Naive thymus-derived CD4-positive, alpha-beta T cell (primary cell): ENCODE results near the gene RCOR3. TPM values are rescaled to one million over a fixed set of nuclear protein-coding genes. Genes with fewer than 3 reads are reported as not detected.

Experiments
- ATAC-seq: fragments of 150-1000 bp; cut with Tn5 transposase; 2 replicates; pipeline ENCODE4 v1.10.0; 2021; ENCODE audit warnings: mild to moderate bottlenecking, moderate library complexity
- CTCF ChIA-PET: fragments of 350-600 bp; sonication (Branson Sonifier 250); formaldehyde crosslinking; loops from one replicate; lab custom pipeline; 2021; ENCODE audit warnings: antibody characterized with exemption; lab: Charles Lee
- POLR2A ChIA-PET: fragments of 350-600 bp; sonication (Branson Sonifier 250); formaldehyde crosslinking; loops from one replicate; lab custom pipeline; 2021; ENCODE audit warnings: antibody characterized with exemption, inconsistent platforms; lab: Charles Lee
- DNase-seq, 9 donors: peaks; one replicate each; pipeline versions ENCODE4 v3.0.0 to v3.0.0-alpha.2; 2020 to 2022; ENCODE audit warnings: mixed read lengths in 1 of 9
- H3K27ac ChIP-seq: one replicate; pipeline ENCODE4 v1.7.0; 2013; ENCODE audit warnings: mild to moderate bottlenecking, low read depth, low read length, moderate library complexity
- H3K27me3 ChIP-seq, 2 donors: one replicate each; pipeline ENCODE4 v1.7.0; 2013; ENCODE audit warnings: low read length in 2 of 2, mild to moderate bottlenecking in 2 of 2, moderate library complexity in 2 of 2; ENCODE audit not compliant: control insufficient read depth in 2 of 2, insufficient read depth in 2 of 2
- H3K36me3 ChIP-seq, 3 experiments: 1 replicate in 2 of 3; 2 replicates in 1 of 3; pipeline ENCODE4 v1.7.0; 2013; ENCODE audit warnings: low read length in 3 of 3, mild to moderate bottlenecking in 3 of 3, moderate library complexity in 1 of 3; ENCODE audit not compliant: insufficient read depth in 3 of 3, control insufficient read depth in 2 of 3
- H3K4me1 ChIP-seq, 2 donors: one replicate each; pipeline ENCODE4 v1.7.0; 2013; ENCODE audit warnings: low read length in 2 of 2, mild to moderate bottlenecking in 2 of 2, moderate library complexity in 1 of 2; ENCODE audit not compliant: control insufficient read depth in 2 of 2, insufficient read depth in 2 of 2
- H3K4me3 ChIP-seq: 2 replicates; pipeline ENCODE4 v1.7.0; 2013; ENCODE audit warnings: mild to moderate bottlenecking, low read length
- H3K9me3 ChIP-seq, 3 experiments: 1 replicate in 2 of 3; 2 replicates in 1 of 3; pipeline ENCODE4 v1.7.0; 2013; ENCODE audit warnings: low read length in 3 of 3; ENCODE audit not compliant: control insufficient read depth in 2 of 3
- H3K27ac Mint-ChIP-seq, 9 donors: one replicate each; pipeline ENCODE4 v1.8.0; 2020 to 2022; ENCODE audit warnings: mixed read lengths in 9 of 9, mild to moderate bottlenecking in 8 of 9, moderate library complexity in 5 of 9, inconsistent platforms in 2 of 9
- H3K27me3 Mint-ChIP-seq, 5 donors: one replicate each; pipeline ENCODE4 v1.8.0; 2021 to 2022; ENCODE audit warnings: mixed read lengths in 5 of 5, mild to moderate bottlenecking in 1 of 5
- H3K36me3 Mint-ChIP-seq, 5 donors: one replicate each; pipeline ENCODE4 v1.8.0; 2020 to 2022; ENCODE audit warnings: mixed read lengths in 5 of 5, mild to moderate bottlenecking in 3 of 5, inconsistent platforms in 1 of 5
- H3K4me1 Mint-ChIP-seq, 7 donors: one replicate each; pipeline ENCODE4 v1.8.0; 2020 to 2022; ENCODE audit warnings: mixed read lengths in 7 of 7, mild to moderate bottlenecking in 3 of 7, inconsistent platforms in 1 of 7
- H3K4me3 Mint-ChIP-seq, 10 donors: one replicate each; pipeline ENCODE4 v1.8.0; 2020 to 2022; ENCODE audit warnings: mild to moderate bottlenecking in 10 of 10, mixed read lengths in 10 of 10, moderate library complexity in 6 of 10, inconsistent platforms in 2 of 10
- H3K9me3 Mint-ChIP-seq, 11 donors: one replicate each; pipeline ENCODE4 v1.8.0; 2020 to 2022; ENCODE audit warnings: mixed read lengths in 11 of 11, mild to moderate bottlenecking in 4 of 11, inconsistent platforms in 1 of 11, moderate library complexity in 1 of 11
- intact Hi-C, 2 donors: fragments of 100-400 bp; cut with micrococcal nuclease; formaldehyde crosslinking; loops; one replicate each; pipeline ENCODE4 v1.15.1; 2023
- polyA plus RNA-seq, 2 donors: library from polyadenylated mRNA; unstranded; fragments of 300-500 nt; fragmentation: Illumina TruSeq; gene quantifications; one replicate each; pipeline ENCODE4 v1.2.3, GENCODE V29; 2021
- total RNA-seq, 6 experiments: library from RNA in 5 of 6; stranded (reverse) in 5 of 6; gene quantifications; 1 replicate in 5 of 6; 2 replicates in 1 of 6; pipeline ENCODE4 v1.2.3 and lab custom pipeline; 2021 to 2026

The RCOR3 gene
- total and polyA plus RNA-seq, 7 experiments from 2014 or later, result 26.8 to 98.0 (median 68.0) TPM

DNA sequence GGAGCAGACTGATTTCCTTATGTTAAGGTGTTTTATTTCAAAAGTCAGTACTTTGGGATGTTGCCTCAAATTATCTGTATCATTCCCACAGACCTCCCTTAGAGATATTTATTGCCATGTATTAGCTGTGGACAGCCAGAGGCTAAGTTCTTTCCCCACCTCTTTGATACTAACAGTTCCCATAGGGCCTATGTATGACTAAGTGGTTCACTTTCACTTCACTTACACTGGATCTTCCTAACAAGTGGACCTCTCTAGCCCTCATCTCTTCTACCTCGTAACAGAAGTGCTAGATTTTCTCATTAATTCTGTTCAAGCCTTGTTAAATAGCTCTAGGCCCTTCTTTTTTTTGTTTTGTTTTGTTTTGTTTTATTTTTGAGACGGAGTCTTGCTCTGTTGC, 73.7 kb downstream of the RCOR3 start:
- Mint-ChIP-seq H3K27ac (peak overlapping the region; percentile 20 to 97 (median 80)), H3K36me3 (peaks cover 0 to 26% (median 9%) of the 10 kb centered on the region in 5 donors), H3K4me3 (peak overlapping the region in 6 of 10 donors; percentile 8 to 42 (median 16)), H3K4me1 (peaks cover 87 to 97% (median 93%) of the 10 kb centered on the region in 7 donors), H3K27me3 (no peaks in the 10 kb centered on the region), H3K9me3 (no peaks in the 10 kb centered on the region)
- ChIA-PET CTCF (interaction anchor here (1.0 to 1.8 kb wide), 2 partner anchors 9 to 25 kb away, joined by 3 to 9 read pairs; no protein-coding TSS in a partner anchor), POLR2A (no interaction called here)
- H3K4me1 ChIP-seq, result peaks cover 73 to 76% of the 10 kb centered on the region in 2 donors
- no peaks in the 10 kb centered on the region for H3K36me3 ChIP-seq
- no peak for DNase-seq
- H3K27ac ChIP-seq, result peak overlapping the region; percentile 27
- ATAC-seq, result no peak
- no peak overlapping the region for H3K4me3 ChIP-seq
- H3K9me3 ChIP-seq, result no peaks in the 10 kb centered on the region
- intact Hi-C loops, result no loop called here
- no peaks in the 10 kb centered on the region for H3K27me3 ChIP-seq

DNA sequence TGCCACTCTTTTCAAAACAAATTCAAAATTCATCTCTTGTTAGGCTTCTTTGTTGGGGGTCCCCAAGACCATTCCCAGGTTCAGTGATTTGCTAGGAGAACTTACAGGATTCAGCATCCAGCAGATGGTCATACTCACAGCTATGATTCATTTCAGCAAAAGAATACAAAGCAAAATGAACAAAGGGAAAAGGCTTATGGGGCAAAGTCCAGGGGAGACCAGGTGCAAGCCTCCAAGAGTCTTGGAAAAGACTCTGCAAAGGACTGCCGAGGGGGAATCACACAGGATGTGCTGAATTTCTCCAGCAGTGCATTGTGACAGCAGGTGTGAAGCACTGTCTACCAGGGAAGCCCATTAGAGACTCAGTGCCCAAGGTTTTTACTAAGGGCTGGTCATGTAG, 74.7 kb downstream of the RCOR3 start:
- H3K27me3 ChIP-seq, result no peaks in the 10 kb centered on the region
- peaks cover 78 to 80% of the 10 kb centered on the region in 2 donors for H3K4me1 ChIP-seq
- Mint-ChIP-seq H3K36me3 (peaks cover 0 to 21% (median 9%) of the 10 kb centered on the region in 5 donors), H3K27me3 (no peaks in the 10 kb centered on the region), H3K9me3 (no peaks in the 10 kb centered on the region), H3K4me1 (peaks cover 78 to 97% (median 90%) of the 10 kb centered on the region in 7 donors), H3K4me3 (peak overlapping the region in 2 of 10 donors; percentile 3 to 22), H3K27ac (peak overlapping the region; percentile 41 to 97 (median 84))
- DNase-seq (no peak), ATAC-seq (no peak)
- peak overlapping the region; percentile 27 for H3K27ac ChIP-seq
- no peak overlapping the region for H3K4me3 ChIP-seq
- no peaks in the 10 kb centered on the region for H3K9me3 ChIP-seq
- intact Hi-C loops, result loop anchor here in 1 of 2 donors (2.0 kb wide), 1 partner anchor 17 kb away; no protein-coding TSS in a partner anchor
- ChIA-PET POLR2A (interaction anchor here (1.1 kb wide), 1 partner anchor 10 kb away, joined by 4 read pairs; no protein-coding TSS in a partner anchor), CTCF (no interaction called here)
- no peaks in the 10 kb centered on the region for H3K36me3 ChIP-seq

DNA sequence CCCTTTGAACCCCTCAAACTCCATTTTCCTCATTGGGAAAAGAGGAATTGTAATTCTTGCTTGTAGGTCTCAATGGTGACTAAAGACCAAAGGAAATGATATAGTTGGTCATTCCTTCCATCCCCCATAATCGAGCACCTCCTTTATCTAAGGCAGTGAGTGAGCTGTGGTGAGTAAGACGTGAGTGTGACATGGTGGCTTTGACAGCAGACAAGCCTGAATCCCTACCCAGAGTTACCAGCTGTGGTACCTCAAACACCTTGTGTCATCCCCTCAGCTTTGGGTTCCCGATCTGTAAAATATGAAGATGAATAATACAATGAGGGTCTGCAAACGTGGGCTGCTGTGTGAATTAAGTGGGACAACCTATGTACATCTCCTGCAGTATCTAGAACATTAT, 75.8 kb downstream of the RCOR3 start:
- Histone ChIP-seq H3K27ac (peak overlapping the region; percentile 69), H3K36me3 (no peaks in the 10 kb centered on the region), H3K27me3 (no peaks in the 10 kb centered on the region), H3K9me3 (no peaks in the 10 kb centered on the region), H3K4me1 (peaks cover 78 to 91% of the 10 kb centered on the region in 2 donors), H3K4me3 (peak overlapping the region; percentile 43)
- CTCF ChIA-PET, result interaction anchor here (0.6 to 5.1 kb wide), 3 partner anchors 9 to 21 kb away, joined by 3 to 25 read pairs (median 5); partner anchors contain the start of gene TRAF5
- ATAC-seq, result peak; percentile 34
- POLR2A ChIA-PET, result interaction anchor here (1.1 to 6.5 kb wide), 5 partner anchors 8 to 51 kb away, joined by 3 to 49 read pairs (median 4); partner anchors contain the start of gene TRAF5
- no peaks in the 10 kb centered on the region for H3K9me3 Mint-ChIP-seq
- H3K36me3 Mint-ChIP-seq, result peaks cover 0 to 22% (median 14%) of the 10 kb centered on the region in 5 donors
- peak overlapping the region; percentile 77 to 87 (median 80) for H3K4me3 Mint-ChIP-seq
- no peaks in the 10 kb centered on the region for H3K27me3 Mint-ChIP-seq
- intact Hi-C loops, result loop anchor here (1.0 to 2.0 kb wide), 4 partner anchors 8 to 18 kb away; partner anchors contain the start of gene TRAF5 (in 1 of the 2)
- DNase-seq, result no peak
- H3K4me1 Mint-ChIP-seq, result peaks cover 74 to 97% (median 90%) of the 10 kb centered on the region in 7 donors
- peak overlapping the region; percentile 78 to 97 (median 87) for H3K27ac Mint-ChIP-seq

DNA sequence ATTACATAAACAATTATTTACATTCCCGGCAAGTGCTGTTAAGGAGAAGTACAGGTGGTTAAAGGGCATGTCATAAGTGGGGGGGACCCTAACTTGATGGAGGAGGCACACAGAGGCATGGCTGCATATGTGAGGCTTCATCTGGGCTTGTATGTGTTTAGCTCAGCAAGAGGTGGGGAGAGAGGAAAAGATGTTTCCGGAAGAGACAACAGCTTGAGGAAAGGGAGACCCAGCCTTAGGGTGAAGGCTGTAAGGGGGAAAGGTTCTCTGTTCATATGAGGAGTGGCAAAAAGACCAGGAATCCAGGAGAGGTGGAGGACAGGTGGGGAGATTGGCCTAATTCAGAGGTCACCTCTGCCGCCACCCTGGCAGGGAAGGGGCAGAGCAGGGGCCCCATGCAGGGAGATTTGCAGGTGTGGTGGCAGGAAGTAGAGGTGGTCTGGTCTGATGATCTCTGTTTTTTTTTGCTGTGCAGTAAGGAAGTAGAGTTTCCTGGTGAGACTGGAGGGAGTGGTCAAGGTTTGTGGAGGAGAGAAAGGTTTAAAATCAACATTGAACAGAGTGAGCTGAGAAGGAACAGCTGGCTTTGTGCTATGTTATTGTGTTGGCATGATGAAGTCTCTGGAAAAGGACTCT, 76.5 kb downstream of the RCOR3 start:
- Mint-ChIP-seq H3K4me3 (peak overlapping the region; percentile 77 to 87 (median 80)), H3K36me3 (peaks cover 0 to 17% (median 15%) of the 10 kb centered on the region in 5 donors), H3K27me3 (no peaks in the 10 kb centered on the region), H3K9me3 (no peaks in the 10 kb centered on the region), H3K4me1 (peaks cover 72 to 97% (median 85%) of the 10 kb centered on the region in 7 donors), H3K27ac (peak overlapping the region; percentile 78 to 97 (median 87))
- ChIA-PET POLR2A (interaction anchor here (0.7 to 6.5 kb wide), 7 partner anchors 8 to 51 kb away, joined by 3 to 49 read pairs (median 4); partner anchors contain the start of gene TRAF5), CTCF (interaction anchor here (1.0 to 5.1 kb wide), 3 partner anchors 9 to 18 kb away, joined by 3 to 25 read pairs (median 14); partner anchors contain the start of gene TRAF5)
- Histone ChIP-seq H3K9me3 (no peaks in the 10 kb centered on the region), H3K27me3 (no peaks in the 10 kb centered on the region), H3K4me3 (peak overlapping the region; percentile 43), H3K36me3 (no peaks in the 10 kb centered on the region), H3K4me1 (peaks cover 72 to 85% of the 10 kb centered on the region in 2 donors), H3K27ac (peak overlapping the region; percentile 69)
- intact Hi-C loops, result loop anchor here (1.0 to 2.0 kb wide), 4 partner anchors 8 to 18 kb away; partner anchors contain the start of gene TRAF5 (in 1 of the 2)
- peak; percentile 72 for ATAC-seq
- peak in 6 of 9 donors; percentile 24 to 36 (median 33) for DNase-seq

DNA sequence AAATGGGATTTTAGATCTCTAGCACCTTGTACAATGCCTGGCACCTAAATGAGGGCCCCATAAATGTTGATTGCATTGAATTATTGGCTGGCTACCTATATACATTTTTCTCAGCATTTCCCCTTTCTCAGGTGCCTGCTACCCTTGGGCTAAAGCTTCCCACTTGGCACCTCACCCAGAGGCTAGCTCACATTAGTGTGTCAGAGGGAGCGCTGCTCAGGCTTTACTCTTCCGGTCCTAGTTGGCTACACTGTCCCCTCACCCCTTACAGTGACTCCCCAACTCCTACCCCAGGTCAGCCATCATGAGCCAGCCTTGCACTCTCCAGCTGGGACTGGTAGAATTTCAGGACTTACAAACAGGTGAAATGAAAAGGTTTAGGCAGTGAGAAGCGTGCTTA, 77.0 kb downstream of the RCOR3 start:
- peak overlapping the region; percentile 43 for H3K4me3 ChIP-seq
- no peaks in the 10 kb centered on the region for H3K9me3 Mint-ChIP-seq
- no peaks in the 10 kb centered on the region for H3K9me3 ChIP-seq
- ChIA-PET POLR2A (interaction anchor here (0.7 to 6.5 kb wide), 7 partner anchors 9 to 50 kb away, joined by 3 to 49 read pairs (median 4); partner anchors contain the start of gene TRAF5), CTCF (interaction anchor here (0.6 to 5.1 kb wide), 5 partner anchors 10 to 1905 kb away, joined by 3 to 25 read pairs (median 3); partner anchors contain the start of gene TRAF5)
- H3K4me1 Mint-ChIP-seq, result peaks cover 72 to 97% (median 85%) of the 10 kb centered on the region in 7 donors
- ATAC-seq, result no peak
- DNase-seq, result no peak
- peak overlapping the region; percentile 69 for H3K27ac ChIP-seq
- peak overlapping the region; percentile 77 to 87 (median 80) for H3K4me3 Mint-ChIP-seq
- no peaks in the 10 kb centered on the region for H3K27me3 Mint-ChIP-seq
- H3K4me1 ChIP-seq, result peaks cover 67 to 80% of the 10 kb centered on the region in 2 donors
- peak overlapping the region; percentile 78 to 97 (median 87) for H3K27ac Mint-ChIP-seq
- H3K27me3 ChIP-seq, result no peaks in the 10 kb centered on the region
- H3K36me3 ChIP-seq, result no peaks in the 10 kb centered on the region
- peaks cover 0 to 19% (median 13%) of the 10 kb centered on the region in 5 donors for H3K36me3 Mint-ChIP-seq
- intact Hi-C loops, result no loop called here

DNA sequence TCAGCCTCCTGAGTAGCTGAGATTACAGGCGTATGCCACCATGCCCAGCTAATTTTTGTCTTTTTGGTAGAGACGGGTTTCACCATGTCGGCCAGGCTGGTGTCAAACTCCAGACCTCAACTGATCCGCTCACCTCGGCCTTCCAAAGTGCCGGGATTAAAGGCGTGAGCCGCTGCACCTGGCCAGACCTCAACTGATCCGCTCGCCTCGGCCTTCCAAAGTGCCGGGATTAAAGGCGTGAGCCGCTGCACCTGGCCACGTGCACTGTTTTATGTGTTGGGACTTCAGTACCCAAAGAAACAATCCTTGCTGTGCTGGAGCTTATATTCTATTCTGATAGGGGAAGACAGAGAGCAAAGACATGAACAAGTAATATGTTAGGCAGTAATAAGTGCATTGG, 77.6 kb downstream of the RCOR3 start:
- Mint-ChIP-seq H3K27me3 (no peaks in the 10 kb centered on the region), H3K9me3 (no peaks in the 10 kb centered on the region), H3K4me3 (peak overlapping the region; percentile 77 to 87 (median 80)), H3K4me1 (peaks cover 73 to 97% (median 87%) of the 10 kb centered on the region in 7 donors), H3K36me3 (peaks cover 0 to 19% (median 15%) of the 10 kb centered on the region in 5 donors), H3K27ac (peak overlapping the region; percentile 78 to 97 (median 87))
- intact Hi-C loops, result no loop called here
- H3K36me3 ChIP-seq, result no peaks in the 10 kb centered on the region
- DNase-seq (no peak), ATAC-seq (no peak)
- ChIA-PET POLR2A (interaction anchor here (1.0 to 6.5 kb wide), 4 partner anchors 10 to 24 kb away, joined by 3 to 49 read pairs (median 4); partner anchors contain the start of gene TRAF5), CTCF (interaction anchor here (0.6 to 5.1 kb wide), 7 partner anchors 8 to 1904 kb away, joined by 3 to 25 read pairs (median 3); partner anchors contain the start of gene TRAF5)
- no peaks in the 10 kb centered on the region for H3K27me3 ChIP-seq
- no peak overlapping the region for H3K4me3 ChIP-seq
- H3K9me3 ChIP-seq, result no peaks in the 10 kb centered on the region
- H3K4me1 ChIP-seq, result peaks cover 67 to 84% of the 10 kb centered on the region in 2 donors
- peak overlapping the region; percentile 69 for H3K27ac ChIP-seq
